Hair follicular keratinocyte (primary cell): ENCODE results near the gene ZNF669. TPM values are rescaled to one million over a fixed set of nuclear protein-coding genes. Genes with fewer than 3 reads are reported as not detected.

ENCODE experiments used
- total RNA-seq: library from RNA; depleted of rRNA; stranded (reverse); fragments of >200 nt; gene quantifications from 2 replicates; pipeline ENCODE4 v1.2.3, GENCODE V29; 2015

ZNF669 gene
- total RNA-seq, result 3.9 and 4.4 TPM in 2 replicates

DNA sequence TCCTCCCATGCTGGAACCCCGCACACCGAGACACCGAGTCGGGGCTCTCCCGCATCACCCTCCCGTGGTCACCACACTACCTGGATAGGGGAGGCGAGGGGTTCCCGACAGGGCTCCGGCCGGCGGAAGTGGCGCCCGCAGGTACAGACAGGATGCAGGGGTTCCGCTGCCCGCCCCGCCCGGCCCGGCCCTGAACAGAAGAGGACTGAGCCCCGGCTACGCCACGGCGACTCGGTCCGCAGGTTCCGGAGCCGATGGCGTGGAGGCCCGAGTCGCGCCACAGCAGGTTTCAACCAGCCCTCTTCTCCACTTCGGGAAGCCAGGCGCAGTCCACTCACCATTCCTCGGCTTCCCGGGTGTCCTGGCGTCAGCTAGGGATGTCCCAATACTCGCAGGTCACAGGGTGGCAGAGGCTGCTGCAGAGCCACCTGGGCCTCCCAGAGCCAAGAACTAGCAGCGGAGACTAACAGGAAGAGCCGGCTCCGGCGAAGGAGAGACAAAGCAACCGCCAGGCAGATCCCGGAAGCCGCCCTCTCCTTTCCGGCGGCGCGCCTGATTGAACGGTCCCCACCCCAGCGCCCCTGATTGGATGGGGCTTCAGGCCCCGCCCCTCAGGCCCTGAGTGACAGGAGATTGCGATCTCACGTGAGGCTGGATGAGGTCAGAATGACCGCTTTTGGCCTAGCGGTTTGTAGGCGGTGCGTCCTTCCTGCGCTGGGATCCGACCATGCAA, at the start of gene ZNF669:
Gene ZNF669, minus strand, starts transcription at position 498 of the 733 bp plus-strand sequence. Its CDS starts 157 bp downstream, at position 341.

GRCh38 chr1:247078258-247079140, 25.7 kb downstream of the ZNF669 start, which contains the start of gene ZNF670:
TSS of gene ZNF670 (minus strand) at chr1:247078811. CDS start at chr1:247078596, 215 bp downstream.

Other genes starting within 250 kb of the ZNF669 start
- 19.0 and 21.3 TPM in 2 replicates for gene AHCTF1, start 172.4 kb downstream of the ZNF669 start, total RNA-seq
- gene ZNF695, start 96.3 kb downstream of the ZNF669 start, total RNA-seq, result 2.3 and 3.9 TPM in 2 replicates
- 0.94 and 3.6 TPM in 2 replicates for gene ZNF670, start 25.5 kb downstream of the ZNF669 start, total RNA-seq
- 10.2 and 13.8 TPM in 2 replicates for gene ZNF124, start 67.7 kb upstream of the ZNF669 start, total RNA-seq
- not detected in 2 replicates for gene VN1R5, start 151.7 kb upstream of the ZNF669 start, total RNA-seq
- 40.2 and 42.7 TPM in 2 replicates for gene ZNF496, start 227.5 kb upstream of the ZNF669 start, total RNA-seq